ENCODE data around the gene GRM8. TPM values are rescaled to one million over a fixed set of nuclear protein-coding genes. Genes with fewer than 3 reads are reported as not detected.

GRM8 gene
- total and polyA plus RNA-seq, 9 of the 15 experiments (the other 6 are each of a cell fraction or from before 2014, with no cell fraction given): 0.13 TPM; not detected in 7

- no peak for TF ChIP-seq PRPF4 (IDR thresholded peaks at IDR 0.05; ENCODE audit: insufficient read depth, low read depth, low read length, poor library complexity, severe bottlenecking)
- no peaks in the 10 kb centered on the region for H3K27me3 ChIP-seq (ENCODE audit: control insufficient read depth in 2 of 2, insufficient read depth in 2 of 2, low read length in 2 of 2)
- ChIA-PET POLR2A (no interaction called here), CTCF (ENCODE audit: low intra/inter-chr PET ratio) (no interaction called here)
- no peak overlapping the region for H2AFZ ChIP-seq (ENCODE audit: low read depth, low read length)
- ATAC-seq (no peak), DNase-seq (ENCODE audit: extremely low read depth in 1 of 4, low spot score in 3 of 4) (no peak), FAIRE-seq (no peak)
- no peaks in the 10 kb centered on the region for H3K36me3 ChIP-seq (ENCODE audit: control insufficient read depth, insufficient read depth, low read length)
- no peaks in the 10 kb centered on the region for H3K79me2 ChIP-seq (ENCODE audit: control insufficient read depth, insufficient read depth, low read length)
- H3K27ac ChIP-seq (ENCODE audit: extremely low read depth, low read depth, low read length): no peak overlapping the region
- H3K4me1 ChIP-seq (replicated peaks in 1 of 2; ENCODE audit: control insufficient read depth in 2 of 2, insufficient read depth in 2 of 2, low read length in 2 of 2): no peaks in the 10 kb centered on the region
- no peaks in the 10 kb centered on the region for H3K9me1 ChIP-seq (ENCODE audit: control insufficient read depth, insufficient read depth, low read length)
- H3K9me3 ChIP-seq (replicated peaks; ENCODE audit: control insufficient read depth, insufficient read depth, low read depth, low read length): no peaks in the 10 kb centered on the region
- BruUV-seq (replicated peaks): no TSS peak
- no peak overlapping the region for H3K9ac ChIP-seq (ENCODE audit: insufficient read depth in 1 of 2, low read depth in 2 of 2, low read length in 2 of 2)
- no peak overlapping the region for H3K4me3 ChIP-seq
- intact Hi-C loops (cut with micrococcal nuclease): no loop called here
- H4K20me1 ChIP-seq (replicated peaks; ENCODE audit: control insufficient read depth, insufficient read depth, low read length): no peaks in the 10 kb centered on the region
- 0% methylated on average over 1 of the region's 1 CpG for WGBS (ENCODE audit: insufficient coverage, low coverage, missing lambda C conversion rate)
- in situ Hi-C loops (cut with MboI): no loop called here
- H3K4me2 ChIP-seq (ENCODE audit: insufficient read depth, low read length): no peak overlapping the region
Measured at GRCh38 chr7:127089146-127089545, 163.6 kb downstream of the GRM8 start.

- in situ Hi-C loops (cut with MboI) (no loop called here), intact Hi-C loops (cut with micrococcal nuclease) (no loop called here)
- FAIRE-seq (no peak), DNase-seq (ENCODE audit: extremely low read depth in 1 of 4, low spot score in 3 of 4) (no peak), ATAC-seq (no peak)
- Histone ChIP-seq H3K79me2 (ENCODE audit: control insufficient read depth, insufficient read depth, low read length) (no peaks in the 10 kb centered on the region), H4K20me1 (replicated peaks; ENCODE audit: control insufficient read depth, insufficient read depth, low read length) (no peaks in the 10 kb centered on the region), H2AFZ (ENCODE audit: low read depth, low read length) (no peak overlapping the region), H3K4me3 (no peak overlapping the region), H3K9me1 (ENCODE audit: control insufficient read depth, insufficient read depth, low read length) (no peaks in the 10 kb centered on the region), H3K4me2 (ENCODE audit: insufficient read depth, low read length) (no peak overlapping the region), H3K36me3 (ENCODE audit: control insufficient read depth, insufficient read depth, low read length) (no peaks in the 10 kb centered on the region), H3K27me3 (ENCODE audit: control insufficient read depth in 2 of 2, insufficient read depth in 2 of 2, low read length in 2 of 2) (no peaks in the 10 kb centered on the region), H3K4me1 (replicated peaks in 1 of 2; ENCODE audit: control insufficient read depth in 2 of 2, insufficient read depth in 2 of 2, low read length in 2 of 2) (no peaks in the 10 kb centered on the region), H3K27ac (ENCODE audit: extremely low read depth, low read depth, low read length) (no peak overlapping the region), H3K9me3 (replicated peaks; ENCODE audit: control insufficient read depth, insufficient read depth, low read depth, low read length) (no peaks in the 10 kb centered on the region), H3K9ac (ENCODE audit: insufficient read depth in 1 of 2, low read depth in 2 of 2, low read length in 2 of 2) (no peak overlapping the region)
- ChIA-PET POLR2A (no interaction called here), CTCF (ENCODE audit: low intra/inter-chr PET ratio) (no interaction called here)
- no TSS peak for BruUV-seq (replicated peaks)
- WGBS (ENCODE audit: insufficient coverage, low coverage, missing lambda C conversion rate): 0% methylated on average over 3 of the region's 3 CpGs
- no peak for TF ChIP-seq THAP7 (CRISPR knock-in tag; IDR thresholded peaks at IDR 0.05)
- TF ChIP-seq RFX1 (IDR thresholded peaks at IDR 0.05): no peak
- TF ChIP-seq ZC3H8 (IDR thresholded peaks at IDR 0.05): no peak
- no peak for TF ChIP-seq PPARD (CRISPR knock-in tag; IDR thresholded peaks at IDR 0.05)
- no peak for TF ChIP-seq ZBTB8A (IDR thresholded peaks at IDR 0.05; ENCODE audit: partially characterized antibody)
- TF ChIP-seq ASH1L (IDR thresholded peaks at IDR 0.05; ENCODE audit: borderline replicate concordance, low read depth, partially characterized antibody): no peak
- TF ChIP-seq SIN3B (IDR thresholded peaks at IDR 0.05; ENCODE audit: low read depth): no peak
- no peak for TF ChIP-seq ZNF609 (CRISPR knock-in tag; IDR thresholded peaks at IDR 0.05; ENCODE audit: borderline replicate concordance)
Measured at GRCh38 chr7:127081539-127081938, 171.2 kb downstream of the GRM8 start.

All from K562 (cell line).